Astrocyte of the spinal cord (primary cell): Measurements from ENCODE around the gene KIAA1614.

ENCODE experiments used
- DNase-seq: peaks from one replicate; pipeline ENCODE4 v3.0.0; 2011; ENCODE audit warnings: low read depth, low spot score
- H3K4me3 ChIP-seq: 2 replicates; pipeline ENCODE4 v1.5.1; 2011; ENCODE audit warnings: low read depth, mild to moderate bottlenecking, low read length, moderate library complexity
- CTCF ChIP-seq: IDR thresholded peaks from 2 replicates; pipeline ENCODE4 v1.5.1; 2012; ENCODE audit warnings: low read depth, mild to moderate bottlenecking, low read length, inconsistent platforms
- in situ Hi-C: cut with HindIII; loops from 2 replicates; pipeline ENCODE4 v1.10.0; 2017; ENCODE audit warnings: low sequenced_read_pairs

KIAA1614 gene

DNA sequence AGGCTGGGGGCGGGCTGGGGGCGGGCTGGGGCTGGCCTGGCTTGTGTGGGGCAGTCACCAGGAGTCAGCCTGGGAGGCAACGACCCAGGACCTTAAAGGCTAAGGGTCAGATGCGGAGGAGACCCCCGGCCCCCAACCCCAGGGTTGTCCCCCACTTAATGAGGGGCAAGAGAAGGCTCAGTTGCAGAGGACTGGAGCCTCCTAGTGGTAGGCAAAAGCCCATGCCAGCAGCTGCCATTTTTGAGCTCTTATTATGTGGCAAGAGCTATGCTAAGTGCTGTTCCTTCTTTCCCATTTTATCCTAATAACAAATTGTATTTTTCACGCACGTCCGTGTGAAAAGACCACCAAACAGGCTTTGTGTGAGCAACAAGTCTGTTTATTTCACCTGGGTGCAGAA, 8.0 kb downstream of the KIAA1614 start:
- TF ChIP-seq CTCF: peak; percentile 24
- in situ Hi-C loops: no loop called here
- DNase-seq: no peak
- H3K4me3 ChIP-seq: no peak overlapping the region

DNA sequence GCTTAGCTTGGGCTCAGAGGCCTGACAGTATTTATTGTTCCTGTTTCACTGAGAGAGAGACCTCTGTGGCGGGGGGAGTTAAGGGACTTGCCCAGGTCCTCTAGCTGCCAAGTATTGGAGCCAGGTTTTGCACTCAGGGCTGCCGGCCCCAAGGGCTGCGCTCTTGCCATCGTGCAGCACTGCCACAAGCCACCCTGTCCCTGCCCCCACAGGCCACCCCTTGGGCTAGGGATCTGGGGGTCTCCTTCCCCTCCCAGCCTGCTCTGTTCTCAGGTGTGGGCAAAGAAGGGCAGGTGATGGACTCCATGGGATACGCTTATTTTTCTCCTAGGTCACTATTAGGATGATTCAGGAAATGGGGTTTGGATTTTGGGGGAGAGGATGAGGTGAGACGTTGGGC, 8.7 kb downstream of the KIAA1614 start:
- no peak for TF ChIP-seq CTCF
- in situ Hi-C loops: no loop called here
- no peak for DNase-seq
- no peak overlapping the region for H3K4me3 ChIP-seq

DNA sequence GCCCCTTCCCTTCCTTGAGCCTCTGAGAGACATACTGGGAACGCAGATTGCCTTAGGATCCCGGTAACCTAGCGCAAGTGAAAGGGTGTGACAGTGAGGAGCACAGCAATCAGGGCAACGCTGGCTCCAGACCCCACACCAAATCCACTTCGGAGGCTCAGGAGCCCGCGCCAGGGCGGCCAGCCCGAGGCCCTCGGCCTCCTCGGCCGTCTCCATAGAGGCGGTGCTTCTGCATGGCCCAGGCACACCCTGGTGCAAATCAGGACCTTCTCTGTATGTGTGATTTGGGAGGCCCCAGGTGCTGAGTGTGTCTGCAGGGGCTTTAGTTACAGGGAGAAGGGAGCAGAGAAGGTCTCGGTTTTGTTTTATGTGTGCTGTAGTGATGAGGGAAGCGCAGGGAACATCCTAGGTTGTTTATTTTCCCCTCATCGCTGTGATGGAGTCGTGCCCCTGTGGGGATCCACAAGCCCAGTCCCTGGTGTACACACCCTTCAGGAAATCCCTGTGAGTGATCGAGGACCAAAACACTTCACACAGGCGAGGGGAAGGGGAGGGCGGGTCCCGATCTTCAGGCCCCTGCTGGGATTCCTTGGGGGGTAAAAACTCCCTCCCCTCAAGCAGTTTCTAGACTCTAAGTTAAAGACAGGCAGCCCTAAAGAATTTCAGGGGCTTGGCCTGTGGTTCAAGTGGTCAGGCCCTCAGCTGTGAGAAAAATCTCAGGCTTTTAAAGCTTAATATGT, 9.4 kb downstream of the KIAA1614 start:
- no peak for TF ChIP-seq CTCF
- no peak for DNase-seq
- in situ Hi-C loops: no loop called here
- H3K4me3 ChIP-seq: no peak overlapping the region

- DNase-seq: no peak
- no peak for TF ChIP-seq CTCF
- H3K4me3 ChIP-seq: no peak overlapping the region
- in situ Hi-C loops: no loop called here
Observed at GRCh38 chr1:180922631-180923015, 9.9 kb downstream of the KIAA1614 start.

DNA sequence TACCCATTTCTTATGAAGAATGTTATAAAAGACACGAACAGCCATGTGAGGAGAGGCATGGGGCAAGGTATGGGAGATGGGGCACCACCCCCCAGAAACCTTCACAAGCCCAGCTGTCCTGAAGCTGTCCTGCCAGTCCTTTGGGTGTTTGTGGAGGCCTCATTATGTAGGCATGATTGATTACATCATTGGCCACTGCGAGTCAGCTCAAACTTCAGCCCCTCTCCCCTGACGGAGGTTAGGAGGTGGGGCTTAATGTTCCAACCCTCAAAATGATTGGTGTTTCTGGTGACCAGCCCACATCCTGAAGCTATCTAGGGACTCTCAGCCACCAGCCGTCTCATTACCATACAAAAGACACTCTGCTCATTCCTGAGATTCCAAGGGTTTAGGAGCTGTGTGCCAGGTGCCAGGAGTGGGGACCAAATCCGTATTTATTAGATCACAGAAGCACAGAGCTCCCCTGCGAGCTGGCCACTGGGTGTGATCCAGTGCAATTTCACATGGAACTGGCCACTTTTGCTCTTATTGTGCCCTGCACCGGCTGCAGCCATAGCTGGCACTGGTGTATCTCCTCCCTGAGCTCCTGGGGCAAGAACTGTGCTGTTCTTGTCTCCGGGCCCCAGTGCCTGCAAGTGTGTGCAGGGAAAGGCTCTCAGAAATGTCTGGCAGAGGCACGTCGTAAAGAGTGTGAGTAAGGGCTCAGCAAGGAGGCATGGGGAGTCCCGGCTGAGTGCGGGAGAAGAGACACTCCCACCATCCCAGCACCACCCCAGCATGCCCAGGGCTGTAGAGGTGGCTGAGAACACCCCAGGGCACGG, 10.5 kb downstream of the KIAA1614 start:
- peak; percentile 21 for DNase-seq
- no peak overlapping the region for H3K4me3 ChIP-seq
- in situ Hi-C loops: no loop called here

GRCh38 chr1:180923887-180924286, 11.2 kb downstream of the KIAA1614 start:
- no peak for TF ChIP-seq CTCF
- H3K4me3 ChIP-seq: no peak overlapping the region
- in situ Hi-C loops: no loop called here
- no peak for DNase-seq

More for the DNA sequence above, 10.5 kb downstream of the KIAA1614 start:
- TF ChIP-seq CTCF: no peak
